IMR-90 (cell line): Measurements from ENCODE around the gene MRTFA. TPM values are rescaled to one million over a fixed set of nuclear protein-coding genes. Genes with fewer than 3 reads are reported as not detected.

ENCODE experiments used
- ATAC-seq: fragments of 200-7000 bp; cut with Tn5 transposase; 2 replicates; pipeline ENCODE4 v1.9.1; 2020; ENCODE audit warnings: low read depth, mild to moderate bottlenecking, moderate library complexity
- BruUV-seq: library from RNA; stranded (reverse); fragments of 400-500 nt; replicated peaks from 2 replicates; lab custom pipeline; 2021; lab: Mats Ljungman, UMichigan
- CTCF ChIA-PET: fragments of 300-600 bp; formaldehyde crosslinking; extraction: SDS; loops from one replicate; lab custom pipeline; 2021; ENCODE audit warnings: antibody characterized with exemption; lab: Yijun Ruan, JAX
- POLR2A ChIA-PET: fragments of 300-600 bp; sonication (Branson Sonifier 250); formaldehyde crosslinking; loops from one replicate; lab custom pipeline; 2022; ENCODE audit warnings: antibody characterized with exemption; ENCODE audit not compliant: unreplicated experiment; lab: Charles Lee
- DNase-seq: peaks from one replicate; pipeline ENCODE4 v3.0.0; 2013
- H2AFZ ChIP-seq: replicated peaks from 2 replicates; pipeline ENCODE3; 2013; ENCODE audit warnings: low read length, mild to moderate bottlenecking; ENCODE audit not compliant: poor library complexity
- H2AK5ac ChIP-seq: 2 replicates; pipeline ENCODE4 v1.6.1; 2013; ENCODE audit warnings: low read depth, low read length, inconsistent platforms
- H2AK9ac ChIP-seq: replicated peaks from 2 replicates; pipeline ENCODE3; 2013; ENCODE audit warnings: mild to moderate bottlenecking, low read depth, low read length, moderate library complexity; ENCODE audit not compliant: poor library complexity
- H2BK120ac ChIP-seq: 2 replicates; pipeline ENCODE4 v1.6.1; 2013; ENCODE audit warnings: low read depth, low read length, inconsistent platforms
- H2BK15ac ChIP-seq: 3 replicates; pipeline ENCODE4 v1.6.1; 2013; ENCODE audit warnings: low read depth, low read length, inconsistent platforms
- H2BK20ac ChIP-seq: 2 replicates; pipeline ENCODE4 v1.6.1; 2013; ENCODE audit warnings: low read depth, mild to moderate bottlenecking, inconsistent platforms, low read length, moderate library complexity
- H2BK5ac ChIP-seq: 2 replicates; pipeline ENCODE4 v1.6.1; 2013; ENCODE audit warnings: mild to moderate bottlenecking, low read depth, low read length, inconsistent platforms; ENCODE audit not compliant: poor library complexity, severe bottlenecking
- H3K14ac ChIP-seq: replicated peaks from 2 replicates; pipeline ENCODE4 v1.6.1; 2013; ENCODE audit warnings: low read depth, low read length, inconsistent platforms
- H3K18ac ChIP-seq: 2 replicates; pipeline ENCODE4 v1.6.1; 2013; ENCODE audit warnings: low read depth, low read length, control low read depth
- H3K23ac ChIP-seq: 2 replicates; pipeline ENCODE4 v1.6.1; 2013; ENCODE audit warnings: low read depth, low read length, inconsistent platforms
- H3K27ac ChIP-seq: 2 replicates; pipeline ENCODE4 v1.5.1; 2013; ENCODE audit warnings: mild to moderate bottlenecking, control low read depth, low read length; ENCODE audit not compliant: insufficient read depth
- H3K27me3 ChIP-seq: 2 replicates; pipeline ENCODE4 v1.6.1; 2013; ENCODE audit warnings: low read length; ENCODE audit not compliant: control insufficient read depth, insufficient read depth
- H3K36me3 ChIP-seq: 2 replicates; pipeline ENCODE4 v1.6.1; 2013; ENCODE audit warnings: low read length, mixed read lengths; ENCODE audit not compliant: control insufficient read depth, insufficient read depth
- H3K4ac ChIP-seq: 2 replicates; pipeline ENCODE4 v1.6.1; 2013; ENCODE audit warnings: low read depth, low read length, inconsistent platforms
- H3K4me1 ChIP-seq: 2 replicates; pipeline ENCODE4 v1.6.1; 2013; ENCODE audit warnings: low read length, mixed read lengths; ENCODE audit not compliant: control insufficient read depth, insufficient read depth
- H3K4me2 ChIP-seq: 2 replicates; pipeline ENCODE4 v1.6.1; 2013; ENCODE audit warnings: low read depth, mild to moderate bottlenecking, control low read depth, low read length, moderate library complexity
- H3K4me3 ChIP-seq: 2 replicates; pipeline ENCODE4 v1.5.1; 2013; ENCODE audit warnings: low read depth, mild to moderate bottlenecking, control low read depth, low read length, moderate library complexity; ENCODE audit not compliant: insufficient read depth
- H3K56ac ChIP-seq: 2 replicates; pipeline ENCODE4 v1.6.1; 2013; ENCODE audit warnings: low read length, inconsistent platforms; ENCODE audit not compliant: insufficient read depth; ENCODE audit errors: extremely low read depth
- H3K79me1 ChIP-seq, 2 experiments: 2 replicates each; pipeline ENCODE4 v1.6.1; 2013; ENCODE audit warnings: low read length in 2 of 2, inconsistent platforms in 1 of 2, low read depth in 1 of 2
- H3K9ac ChIP-seq: 2 replicates; pipeline ENCODE4 v1.6.1; 2013; ENCODE audit warnings: low read depth, low read length, control low read depth
- H3K9me1 ChIP-seq: 2 replicates; pipeline ENCODE4 v1.6.1; 2013; ENCODE audit warnings: low read length, inconsistent platforms; ENCODE audit not compliant: insufficient read depth
- H3K9me3 ChIP-seq: 2 replicates; pipeline ENCODE4 v1.6.1; 2013; ENCODE audit warnings: low read length; ENCODE audit not compliant: control insufficient read depth, insufficient read depth
- H4K20me1 ChIP-seq: 2 replicates; pipeline ENCODE4 v1.6.1; 2013; ENCODE audit warnings: low read length, inconsistent platforms; ENCODE audit not compliant: insufficient read depth
- H4K5ac ChIP-seq: 2 replicates; pipeline ENCODE4 v1.6.1; 2013; ENCODE audit warnings: mild to moderate bottlenecking, low read depth, low read length, control low read depth
- H4K8ac ChIP-seq, 2 experiments: 2 replicates each; pipeline ENCODE4 v1.6.1; 2013; ENCODE audit warnings: low read depth in 2 of 2, low read length in 2 of 2, control low read depth in 1 of 2, inconsistent platforms in 1 of 2
- H4K91ac ChIP-seq: 2 replicates; pipeline ENCODE4 v1.6.1; 2013; ENCODE audit warnings: low read depth, low read length, inconsistent platforms; ENCODE audit not compliant: insufficient read depth
- BHLHE40 ChIP-seq: fragments of 150-350 bp; IDR thresholded peaks from 2 replicates; pipeline ENCODE4 v1.6.1; 2016; ENCODE audit warnings: mild to moderate bottlenecking, low read depth, low read length
- CEBPB ChIP-seq: IDR thresholded peaks from 2 replicates; pipeline ENCODE4 v1.6.1; 2012; ENCODE audit warnings: low read depth, low read length, improper control_type of control experiment
- CHD1 ChIP-seq: IDR thresholded peaks from 2 replicates; pipeline ENCODE4 v1.6.1; 2012; ENCODE audit warnings: low read depth, low read length, improper control_type of control experiment
- CTCF ChIP-seq: conservative IDR thresholded peaks from 2 replicates; pipeline ENCODE4 v1.5.1; 2012; ENCODE audit warnings: mild to moderate bottlenecking, low read depth, low read length, improper control_type of control experiment
- FOS ChIP-seq: fragments of 150-350 bp; IDR thresholded peaks from 2 replicates; pipeline ENCODE4 v1.6.1; 2016; ENCODE audit warnings: low read depth, low read length
- MAFK ChIP-seq: IDR thresholded peaks from 2 replicates; pipeline ENCODE4 v1.6.1; 2012; ENCODE audit warnings: low read depth, low read length, improper control_type of control experiment
- NFE2L2 ChIP-seq: fragments of 150-350 bp; IDR thresholded peaks from 2 replicates; pipeline ENCODE4 v1.6.1; 2016; ENCODE audit warnings: low read depth, mild to moderate bottlenecking, low read length
- POLR2A ChIP-seq: IDR thresholded peaks from 2 replicates; pipeline ENCODE4 v1.6.1; 2012; ENCODE audit warnings: mild to moderate bottlenecking, low read depth, low read length
- RAD21 ChIP-seq: IDR thresholded peaks from 2 replicates; pipeline ENCODE4 v1.6.1; 2012; ENCODE audit warnings: low read length, improper control_type of control experiment
- RCOR1 ChIP-seq: IDR thresholded peaks from 2 replicates; pipeline ENCODE4 v1.6.1; 2012; ENCODE audit warnings: mild to moderate bottlenecking, low read length, improper control_type of control experiment; ENCODE audit not compliant: insufficient replicate concordance
- RFX5 ChIP-seq: IDR thresholded peaks from 2 replicates; pipeline ENCODE4 v1.8.0; 2012; ENCODE audit warnings: low read depth, mild to moderate bottlenecking, low read length, moderate library complexity
- SMC3 ChIP-seq: fragments of 150-350 bp; IDR thresholded peaks from 2 replicates; pipeline ENCODE4 v1.6.1; 2016; ENCODE audit warnings: low read depth, mild to moderate bottlenecking, antibody characterized with exemption, low read length, moderate library complexity
- WGBS, 2 experiments: methylation state at CpG; one replicate each; pipeline versions ENCODE4 v1.1.5 to v1.1.7; 2013; ENCODE audit warnings: missing lambda C conversion rate in 2 of 2; ENCODE audit not compliant: insufficient read length in 1 of 2; ENCODE audit errors: extremely low coverage in 2 of 2; 5-methylcytosine and 5-hydroxymethylcytosine counted together
- dilution Hi-C: fragments of 300-500 bp; cut with HindIII; formaldehyde crosslinking; loops from one replicate; pipeline ENCODE4 v1.14.3; 2018; ENCODE audit warnings: low sequenced_read_pairs; ENCODE audit not compliant: unreplicated experiment
- in situ Hi-C: fragments of 300-500 bp; cut with MboI; formaldehyde crosslinking; loops from 3 replicates; pipeline ENCODE4 v1.14.3; 2019; ENCODE audit warnings: low sequenced_read_pairs, inconsistent platforms, mixed read lengths
- intact Hi-C: fragments of 100-400 bp; cut with micrococcal nuclease; formaldehyde crosslinking; loops from 2 replicates; pipeline ENCODE4 v1.10.0; 2022
- polyA plus RNA-seq, 3 experiments: library from polyadenylated mRNA; depleted of rRNA; stranded (reverse); fragments of >200 nt; gene quantifications; 2 replicates each; pipeline ENCODE4 v1.2.3, GENCODE V29; 2012; ENCODE audit warnings: low replicate concordance in 1 of 3
- total RNA-seq: library from RNA; depleted of rRNA; stranded (reverse); fragments of >200 nt; gene quantifications from 2 replicates; pipeline ENCODE4 v1.2.3, GENCODE V29; 2012
- TF ChIP-seq, protein P1 (sequence below): fragments of 150-350 bp; IDR thresholded peaks from 2 replicates; pipeline ENCODE4 v1.6.1; 2017; ENCODE audit warnings: mild to moderate bottlenecking, antibody characterized with exemption, low read length, low read depth

Gene MRTFA
- total and polyA plus RNA-seq, 2 of the 4 experiments (the other 2 are of a cell fraction): 12.5 to 17.2 TPM

GRCh38 chr22:40594346-40594745, 42.2 kb downstream of the MRTFA start:
- Histone ChIP-seq H3K9ac (no peak overlapping the region), H2BK5ac (no peak overlapping the region), H2BK20ac (no peak overlapping the region), H3K4me3 (no peak overlapping the region), H3K36me3 (no peaks in the 10 kb centered on the region; the same call in 1 of the 2 replicates), H4K91ac (no peak overlapping the region), H3K4me1 (peaks cover 6% of the 10 kb centered on the region), H3K9me3 (no peaks in the 10 kb centered on the region), H3K23ac (peak overlapping the region; percentile 7; the same call in 1 of the 2 replicates), H3K27ac (no peak overlapping the region), H3K14ac (no peak overlapping the region), H3K27me3 (no peaks in the 10 kb centered on the region), H3K56ac (no peak overlapping the region), H2AK9ac (no peak overlapping the region), H2BK15ac (no peak overlapping the region), H3K79me1 (peaks cover 29 to 82% of the 10 kb centered on the region in 2 experiments), H2AK5ac (no peak overlapping the region), H3K18ac (no peak overlapping the region), H3K4me2 (no peak overlapping the region), H4K20me1 (peaks cover 69% of the 10 kb centered on the region), H2BK120ac (no peak overlapping the region), H3K9me1 (peaks cover 16% of the 10 kb centered on the region), H2AFZ (no peak overlapping the region), H3K4ac (no peak overlapping the region; the same call in 1 of the 2 replicates), H4K8ac (no peak overlapping the region), H4K5ac (no peak overlapping the region)
- intact Hi-C loops: no loop called here
- no peak for ATAC-seq
- BruUV-seq: no TSS peak
- ChIA-PET CTCF (interaction anchor here (0.7 kb wide), 1 partner anchor 11 kb away, joined by 5 read pairs; no protein-coding TSS in a partner anchor), POLR2A (no interaction called here)
- dilution Hi-C loops: no loop called here
- DNase-seq: no peak
- in situ Hi-C loops: no loop called here
- no CpG with 5 or more reads among the region's 3 CpGs for WGBS, 2 experiments
- TF ChIP-seq, protein P1, sequence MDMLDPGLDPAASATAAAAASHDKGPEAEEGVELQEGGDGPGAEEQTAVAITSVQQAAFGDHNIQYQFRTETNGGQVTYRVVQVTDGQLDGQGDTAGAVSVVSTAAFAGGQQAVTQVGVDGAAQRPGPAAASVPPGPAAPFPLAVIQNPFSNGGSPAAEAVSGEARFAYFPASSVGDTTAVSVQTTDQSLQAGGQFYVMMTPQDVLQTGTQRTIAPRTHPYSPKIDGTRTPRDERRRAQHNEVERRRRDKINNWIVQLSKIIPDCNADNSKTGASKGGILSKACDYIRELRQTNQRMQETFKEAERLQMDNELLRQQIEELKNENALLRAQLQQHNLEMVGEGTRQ: no peak
- TF ChIP-seq NFE2L2 (no peak), CEBPB (no peak), RAD21 (no peak), MAFK (no peak), RFX5 (no peak), POLR2A (no peak), SMC3 (no peak), BHLHE40 (no peak), CHD1 (no peak), FOS (no peak), CTCF (no peak), RCOR1 (no peak)
